GM12891 (cell line): Measurements from ENCODE around the gene ME3.

ENCODE experiments used
- PAX5 ChIP-seq: IDR thresholded peaks from 2 replicates; pipeline ENCODE4 v1.6.1; 2011; ENCODE audit warnings: low read length, moderate library complexity, mild to moderate bottlenecking; ENCODE audit not compliant: insufficient read depth, severe bottlenecking
- POLR2A ChIP-seq: IDR thresholded peaks from 2 replicates; pipeline ENCODE4 v1.6.1; 2011; ENCODE audit warnings: low read depth, low read length, control low read depth
- POLR2AphosphoS5 ChIP-seq: IDR thresholded peaks from 2 replicates; pipeline ENCODE4 v1.6.1; 2011; ENCODE audit warnings: low read depth, low read length, control low read depth
- POU2F2 ChIP-seq: IDR thresholded peaks from 2 replicates; pipeline ENCODE4 v1.6.1; 2011; ENCODE audit warnings: low read depth, mild to moderate bottlenecking, control low read depth, low read length, moderate library complexity
- TAF1 ChIP-seq: IDR thresholded peaks from 2 replicates; pipeline ENCODE4 v1.6.1; 2011; ENCODE audit warnings: low read depth, low read length, control low read depth

DNA sequence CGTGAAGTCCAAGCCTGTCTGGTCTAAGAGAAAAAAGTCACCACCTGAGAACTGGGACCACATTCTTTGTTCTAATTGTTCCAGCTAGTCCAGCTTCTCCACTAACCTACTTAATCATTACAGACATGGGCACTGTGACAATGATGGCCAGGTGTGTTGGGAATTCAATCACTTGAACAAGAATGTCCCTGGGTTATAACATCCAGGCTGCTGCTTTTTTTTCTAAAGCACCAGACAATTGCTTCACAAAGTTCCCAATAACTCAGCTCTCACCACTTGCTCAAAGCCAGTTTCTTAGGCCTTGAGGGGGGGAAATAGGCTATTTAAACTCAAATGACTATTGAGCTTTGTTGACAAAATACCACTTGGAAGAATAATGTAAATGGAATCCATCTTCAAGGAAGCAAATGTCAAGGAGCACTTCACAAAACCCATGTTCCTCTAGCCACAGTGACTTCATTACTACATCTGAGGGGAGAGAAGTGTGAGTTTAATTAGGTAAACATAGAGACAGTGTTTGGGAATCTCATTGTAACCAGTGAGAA is 80.3 kb downstream of the ME3 start:
- TF ChIP-seq POLR2A = no peak
- TF ChIP-seq POLR2AphosphoS5 = no peak
- no peak for TF ChIP-seq POU2F2
- TF ChIP-seq TAF1 = no peak
- no peak for TF ChIP-seq PAX5
